Epithelial cell of proximal tubule (primary cell): ENCODE data around the gene FNDC7. TPM values are rescaled to one million over a fixed set of nuclear protein-coding genes. Genes with fewer than 3 reads are reported as not detected.

ENCODE experiments used
- DNase-seq: peaks from one replicate; pipeline ENCODE4 v3.0.0-alpha.2; 2011; ENCODE audit warnings: low read depth
- H3K4me3 ChIP-seq: 2 replicates; pipeline ENCODE4 v1.5.1; 2011; ENCODE audit warnings: low read depth, mild to moderate bottlenecking, low read length
- CTCF ChIP-seq: conservative IDR thresholded peaks from 2 replicates; pipeline ENCODE4 v1.5.1; 2012; ENCODE audit warnings: low read depth, mild to moderate bottlenecking, low read length
- total RNA-seq: library from RNA; depleted of rRNA; stranded (reverse); fragments of >200 nt; gene quantifications from 2 replicates; pipeline ENCODE4 v1.2.3, GENCODE V29; 2015

FNDC7 gene
- total RNA-seq, 1 donor from 2014 or later = not detected

GRCh38 chr1:108745980-108746381, 33.3 kb downstream of the FNDC7 start:
- DNase-seq = no peak
- H3K4me3 ChIP-seq = no peak overlapping the region
- TF ChIP-seq CTCF = no peak

GRCh38 chr1:108746382-108747170, 33.9 kb downstream of the FNDC7 start, which contains the start of gene STXBP3:
Gene STXBP3, plus strand, starts transcription at chr1:108746674. Its CDS starts 64 bp downstream, at chr1:108746738.
- H3K4me3 ChIP-seq = peak within 1 kb of the TSS; percentile 92
- peak; percentile 68 for DNase-seq
- TF ChIP-seq CTCF = peak; percentile 92

- TF ChIP-seq CTCF = no peak
These were observed 34.6 kb downstream of the FNDC7 start for GRCh38 chr1:108747171-108747850.

GRCh38 chr1:108747898-108748297, 35.2 kb downstream of the FNDC7 start:
- DNase-seq = no peak
- TF ChIP-seq CTCF = no peak
- H3K4me3 ChIP-seq = peak overlapping the region; percentile 92

More at GRCh38 chr1:108747171-108747850, 34.6 kb downstream of the FNDC7 start:
- DNase-seq = peak; percentile 37
- peak overlapping the region; percentile 92 for H3K4me3 ChIP-seq

- no peak for DNase-seq
- no peak overlapping the region for H3K4me3 ChIP-seq
- TF ChIP-seq CTCF = no peak
These were observed 36.4 kb downstream of the FNDC7 start for GRCh38 chr1:108749081-108749480.

- peak; percentile 69 for DNase-seq
These were observed 37.9 kb downstream of the FNDC7 start for GRCh38 chr1:108750476-108751181.

More at GRCh38 chr1:108750476-108751181, 37.9 kb downstream of the FNDC7 start:
- no peak for TF ChIP-seq CTCF
- no peak overlapping the region for H3K4me3 ChIP-seq
